Measurements from ENCODE around the gene ADAMTS2. TPM values are rescaled to one million over a fixed set of nuclear protein-coding genes. Genes with fewer than 3 reads are reported as not detected.

Gene ADAMTS2
- total and polyA plus RNA-seq, 2 of the 8 experiments (the other 6 are each of a cell fraction or from before 2014, with no cell fraction given), result 6.6 to 7.3 TPM

DNA sequence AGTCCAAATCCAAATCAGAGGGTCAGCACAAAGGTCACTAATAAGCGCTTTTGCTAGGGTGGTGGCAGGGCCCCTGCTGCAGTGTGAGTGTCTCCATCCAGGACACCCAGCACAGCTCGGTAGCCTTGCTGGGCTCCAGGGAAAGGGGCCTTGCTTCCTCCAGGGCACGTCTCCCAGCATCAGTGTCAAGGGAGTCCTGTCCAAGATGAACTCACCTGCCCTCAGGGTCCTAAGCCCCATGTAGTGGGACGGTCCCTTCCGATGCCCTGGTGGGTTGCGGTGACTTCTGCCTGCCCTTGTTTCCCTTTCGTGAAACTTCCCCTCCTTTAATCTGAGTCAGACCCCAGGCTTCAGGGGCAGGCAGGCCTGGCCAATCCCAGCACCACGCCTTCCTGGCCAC is 183.4 kb downstream of the ADAMTS2 start:
- no peak overlapping the region for H3K4me3 ChIP-seq (ENCODE audit: extremely low read depth in 1 of 4, insufficient read depth in 2 of 4, low read depth in 3 of 4, low read length in 4 of 4)
- no peak overlapping the region for H3K4ac ChIP-seq (replicated peaks; ENCODE audit: insufficient read length, low read depth, low read length)
- H2AK5ac ChIP-seq (ENCODE audit: low read depth, low read length), result no peak overlapping the region
- H3K9me3 ChIP-seq (ENCODE audit: insufficient read depth in 2 of 2, low read depth in 1 of 2, low read length in 1 of 2), result peaks cover 0 to 14% of the 10 kb centered on the region in 2 experiments; a peak in 2 of 4 replicates
- no peaks in the 10 kb centered on the region; the same call in 1 of the 2 replicates for H3K23me2 ChIP-seq (ENCODE audit: low read depth, low read length)
- H3K56ac ChIP-seq (replicated peaks; ENCODE audit: insufficient read length, low read depth, low read length), result no peak overlapping the region
- no peaks in the 10 kb centered on the region for H3K79me1 ChIP-seq (ENCODE audit: low read depth, low read length)
- no peaks in the 10 kb centered on the region for H4K20me1 ChIP-seq (replicated peaks in 1 of 2; ENCODE audit: control insufficient read depth in 1 of 2, insufficient read depth in 2 of 2, low read length in 2 of 2)
- H2BK15ac ChIP-seq (ENCODE audit: low read length), result no peak overlapping the region
- no peak overlapping the region for H2BK120ac ChIP-seq (replicated peaks; ENCODE audit: low read depth, low read length)
- H3K23ac ChIP-seq (ENCODE audit: insufficient read length), result no peak overlapping the region
- H3K9ac ChIP-seq (replicated peaks in 1 of 4; ENCODE audit: extremely low read depth in 1 of 4, low read depth in 3 of 4, low read length in 3 of 4), result no peak overlapping the region
- no peaks in the 10 kb centered on the region for H3K79me2 ChIP-seq (ENCODE audit: control insufficient read depth in 1 of 2, insufficient read depth in 2 of 2, low read length in 2 of 2)
- no peak overlapping the region for H4K5ac ChIP-seq (ENCODE audit: insufficient read length, low read depth, low read length)
- no peak overlapping the region for H3K14ac ChIP-seq (ENCODE audit: insufficient read length)
- no peak overlapping the region for H2BK5ac ChIP-seq (ENCODE audit: low read depth, low read length)
- H3K4me1 ChIP-seq (replicated peaks in 1 of 4; ENCODE audit: control insufficient read depth in 3 of 4, insufficient read depth in 4 of 4, low read length in 3 of 4), result no peaks in the 10 kb centered on the region; a peak in 1 of 7 replicates
- H2BK12ac ChIP-seq (ENCODE audit: low read depth, low read length), result no peak overlapping the region
- H3K18ac ChIP-seq (ENCODE audit: extremely low read depth, low read length), result no peak overlapping the region
- H3K27me3 ChIP-seq (replicated peaks in 1 of 4; ENCODE audit: control insufficient read depth in 3 of 4, extremely low read depth in 1 of 4, insufficient read depth in 3 of 4, low read length in 3 of 4), result no peaks in the 10 kb centered on the region
- H2AFZ ChIP-seq (ENCODE audit: low read length), result no peak overlapping the region
- H3K36me3 ChIP-seq (ENCODE audit: control insufficient read depth in 2 of 4, insufficient read depth in 4 of 4, low read length in 3 of 4), result no peaks in the 10 kb centered on the region
- H4K8ac ChIP-seq (ENCODE audit: extremely low read depth, insufficient read depth, low read length), result no peak overlapping the region
- H4K91ac ChIP-seq (replicated peaks; ENCODE audit: insufficient read length, low read length), result no peak overlapping the region
- WGBS, 2 experiments (ENCODE audit: extremely low coverage in 1 of 2, insufficient coverage in 1 of 2, insufficient read length in 1 of 2, insufficient replicate concordance in 2 of 2, low coverage in 1 of 2, low lambda C conversion rate in 2 of 2, missing lambda C conversion rate in 1 of 2), result 97% methylated on average over 8 of the region's 8 CpGs; no CpG with 5 or more reads in 1 of the 2 experiments
- no peak overlapping the region for H3K27ac ChIP-seq (ENCODE audit: low read depth, low read length)
- POLR2A ChIA-PET (ENCODE audit: partially characterized antibody), result no interaction called here
- no peak for DNase-seq (ENCODE audit: low read depth in 1 of 2, low spot score in 2 of 2)
- H3K4me2 ChIP-seq (ENCODE audit: insufficient read depth in 1 of 2, low read depth in 2 of 2, low read length in 2 of 2), result no peak overlapping the region
- CTCF ChIA-PET (ENCODE audit: partially characterized antibody), result interaction anchor here (0.7 to 7.4 kb wide), 3 partner anchors 18 to 104 kb away, joined by 3 to 94 read pairs (median 3); no protein-coding TSS in a partner anchor
- FAIRE-seq, result no peak
- H2BK20ac ChIP-seq (ENCODE audit: low read length), result no peak overlapping the region
- TF ChIP-seq TEAD4 (IDR thresholded peaks at IDR 0.05; ENCODE audit: low read depth, low read length), result no peak
- TF ChIP-seq PHF8 (conservative IDR thresholded peaks at IDR 0.05; ENCODE audit: low read depth, low read length), result no peak
- no peak for TF ChIP-seq MAFK (IDR thresholded peaks at IDR 0.05; ENCODE audit: low read depth, low read length)
- TF ChIP-seq KDM4A (IDR thresholded peaks at IDR 0.05; ENCODE audit: low read depth, low read length, severe bottlenecking), result no peak
- TF ChIP-seq, protein P1, sequence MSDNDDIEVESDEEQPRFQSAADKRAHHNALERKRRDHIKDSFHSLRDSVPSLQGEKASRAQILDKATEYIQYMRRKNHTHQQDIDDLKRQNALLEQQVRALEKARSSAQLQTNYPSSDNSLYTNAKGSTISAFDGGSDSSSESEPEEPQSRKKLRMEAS (IDR thresholded peaks at IDR 0.05), result no peak
- TF ChIP-seq SAP30 (IDR thresholded peaks at IDR 0.05; ENCODE audit: insufficient read depth, insufficient replicate concordance, low read length), result no peak
- TF ChIP-seq ATF2 (IDR thresholded peaks at IDR 0.05; ENCODE audit: low read length), result no peak
- no peak for TF ChIP-seq TBP (IDR thresholded peaks at IDR 0.05; ENCODE audit: low read depth, low read length)
- no peak for TF ChIP-seq RNF2 (IDR thresholded peaks at IDR 0.05; ENCODE audit: borderline replicate concordance, low read depth, low read length, missing control alignments, poor library complexity, severe bottlenecking)
- no peak for TF ChIP-seq CHD1 (IDR thresholded peaks at IDR 0.05; ENCODE audit: low read depth, low read length)
- no peak for TF ChIP-seq ASH2L (IDR thresholded peaks at IDR 0.05; ENCODE audit: low read length)
- no peak for TF ChIP-seq POU5F1 (IDR thresholded peaks at IDR 0.05; ENCODE audit: low read depth, low read length)
